A673 (cell line): ENCODE results near the gene TTYH1.

Source experiments
- CTCF ChIP-seq: fragments of 300-800, 200-600 bp; sonication (generic); conservative IDR thresholded peaks from 2 replicates; pipeline ENCODE4 v1.5.1; 2017; ENCODE audit warnings: low read depth, mild to moderate bottlenecking, antibody characterized with exemption, low read length, moderate library complexity, mixed read lengths
- EZH2 ChIP-seq: fragments of 200-600 bp; sonication (generic); IDR thresholded peaks from 2 replicates; pipeline ENCODE4 v1.6.1; 2017; ENCODE audit warnings: borderline replicate concordance, low read depth, mild to moderate bottlenecking, mixed read lengths, antibody characterized with exemption, low read length; ENCODE audit not compliant: poor library complexity, severe bottlenecking

GRCh38 chr19:54448040-54448773, 32.9 kb downstream of the TTYH1 start:
- TF ChIP-seq EZH2 = no peak
- no peak for TF ChIP-seq CTCF
